GM18499 (cell line): ENCODE results near the gene SSBP3.
"Not testable (repeated sequence)": the region's sequence is repeated elsewhere in the genome, so short reads cannot be mapped to it uniquely, and the experiment has no call there.

Experiments used
- ATAC-seq: cut with Tn5 transposase; IDR thresholded peaks from one replicate; pipeline ENCODE4 v1.9.1; 2021; ENCODE audit warnings: moderate number of reproducible peaks; ENCODE audit not compliant: insufficient read depth, unreplicated experiment

The SSBP3 gene

GRCh38 chr1:54356680-54357147 lies 49.5 kb downstream of the SSBP3 start:
- no peak for ATAC-seq

- ATAC-seq: no peak
Observed at GRCh38 chr1:54355931-54356679, 50.1 kb downstream of the SSBP3 start.

GRCh38 chr1:54354899-54355298 lies 51.3 kb downstream of the SSBP3 start:
- no peak for ATAC-seq

DNA sequence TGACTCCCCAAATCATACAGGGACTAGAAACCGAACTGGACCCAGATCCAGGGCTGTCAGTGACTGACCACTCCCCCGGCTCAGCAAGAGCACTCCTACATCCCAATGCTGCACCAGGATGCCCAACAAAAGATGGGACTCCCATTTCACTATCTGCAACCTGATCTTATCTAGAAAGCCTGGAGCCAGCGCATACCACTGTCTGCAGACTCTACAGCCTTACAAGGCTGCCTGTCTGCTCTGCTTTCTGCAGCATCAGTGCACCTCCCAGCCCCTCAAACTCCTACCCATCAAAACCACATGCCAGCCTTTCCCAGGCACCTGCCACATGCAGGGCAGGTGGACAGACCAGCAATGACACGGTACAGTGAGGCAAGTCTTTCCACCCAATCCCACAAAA lies 52.2 kb downstream of the SSBP3 start:
- ATAC-seq: no peak

GRCh38 chr1:54352755-54353154 lies 53.4 kb downstream of the SSBP3 start:
- ATAC-seq: no peak

- no peak for ATAC-seq
Observed at GRCh38 chr1:54350360-54350759, 55.8 kb downstream of the SSBP3 start.

GRCh38 chr1:54348700-54349021 lies 57.5 kb downstream of the SSBP3 start:
- no peak for ATAC-seq

- ATAC-seq: no peak
Observed at GRCh38 chr1:54347955-54348699, 58.1 kb downstream of the SSBP3 start.

- ATAC-seq: no peak
Observed at GRCh38 chr1:54347261-54347954, 58.8 kb downstream of the SSBP3 start.

DNA sequence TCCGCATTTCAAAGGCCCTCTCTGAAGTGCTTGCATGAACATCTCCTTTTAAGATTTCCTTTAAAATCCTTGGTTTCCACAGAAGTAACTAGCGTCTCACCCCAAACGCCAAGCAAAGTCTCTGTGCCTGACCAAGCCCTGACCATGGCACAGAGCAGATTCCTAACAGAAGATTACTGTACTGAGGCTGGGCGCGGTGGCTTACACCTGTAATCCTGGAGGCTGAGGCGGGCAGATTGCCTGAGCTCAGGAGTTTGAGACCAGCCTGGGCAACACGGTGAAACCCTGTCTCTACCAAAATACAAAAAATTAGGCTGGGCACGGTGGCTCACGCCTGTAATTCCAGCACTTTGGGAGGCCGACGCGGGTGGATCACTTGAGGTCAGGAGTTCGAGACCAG lies 60.6 kb downstream of the SSBP3 start:
- ATAC-seq: not testable (repeated sequence)

DNA sequence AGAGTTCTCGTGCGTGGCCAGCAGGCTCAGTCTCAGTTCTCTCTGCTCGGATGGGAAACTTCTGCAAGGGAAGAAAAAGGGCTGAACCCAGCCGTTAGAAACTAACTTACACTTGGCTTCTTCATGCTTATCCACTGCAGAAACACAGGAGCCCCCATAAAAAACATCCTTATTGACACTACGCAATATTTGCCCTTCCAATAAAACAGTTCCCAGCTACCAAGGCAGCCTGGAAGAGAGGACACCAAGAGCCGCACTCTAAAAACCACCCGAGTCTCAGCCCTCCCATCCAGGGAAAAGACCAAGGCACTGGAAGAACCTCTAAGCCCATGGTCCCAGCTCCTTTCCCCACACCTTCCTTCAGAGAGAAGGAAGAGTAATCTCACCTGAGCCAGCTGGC lies 61.1 kb downstream of the SSBP3 start:
- no peak for ATAC-seq

DNA sequence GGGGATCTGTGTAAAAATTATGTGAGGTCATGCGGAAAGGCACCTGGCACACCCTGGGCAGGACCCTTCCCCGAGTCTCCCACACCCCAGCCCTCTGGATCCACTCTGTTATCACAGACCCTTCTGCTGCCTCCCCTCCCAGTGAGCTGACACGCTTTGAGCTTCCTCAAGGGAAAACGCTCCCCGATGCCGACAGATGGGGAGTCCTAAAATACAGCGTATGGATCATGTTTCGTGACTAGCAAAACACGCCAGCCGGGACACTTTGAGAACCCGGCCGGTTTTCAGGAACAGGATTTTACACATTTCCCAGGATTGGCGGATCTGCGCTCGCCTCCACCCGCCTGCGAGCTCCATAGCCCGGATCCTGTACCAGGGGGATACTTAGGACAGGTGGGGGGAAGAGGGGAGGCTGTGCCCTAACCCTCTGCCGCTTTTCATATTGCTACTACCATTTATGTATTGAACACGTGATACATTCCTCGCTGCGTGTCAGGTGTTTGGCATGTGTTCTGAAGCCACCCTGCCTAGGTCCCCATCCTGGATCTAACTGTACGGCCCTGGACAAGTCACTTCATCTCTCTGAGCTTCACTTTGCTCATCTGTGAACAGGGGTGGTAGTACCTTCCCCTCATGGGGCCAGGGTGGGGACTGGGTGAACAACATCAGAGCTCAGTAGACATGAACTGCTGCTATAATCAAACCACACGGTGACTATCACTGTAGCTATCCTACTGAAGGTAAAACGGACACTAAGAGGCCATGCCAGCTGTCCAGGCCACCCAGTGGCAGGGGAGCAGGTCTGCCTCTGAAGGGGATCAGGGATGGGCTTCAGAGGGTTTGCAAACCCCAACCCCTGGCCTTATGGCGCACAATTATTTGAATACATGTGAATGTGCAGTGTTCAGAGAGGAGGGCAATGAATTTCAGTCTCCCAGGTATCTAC lies 63.2 kb downstream of the SSBP3 start:
- ATAC-seq: no peak

GRCh38 chr1:54342288-54342687 lies 63.9 kb downstream of the SSBP3 start:
- ATAC-seq: no peak

DNA sequence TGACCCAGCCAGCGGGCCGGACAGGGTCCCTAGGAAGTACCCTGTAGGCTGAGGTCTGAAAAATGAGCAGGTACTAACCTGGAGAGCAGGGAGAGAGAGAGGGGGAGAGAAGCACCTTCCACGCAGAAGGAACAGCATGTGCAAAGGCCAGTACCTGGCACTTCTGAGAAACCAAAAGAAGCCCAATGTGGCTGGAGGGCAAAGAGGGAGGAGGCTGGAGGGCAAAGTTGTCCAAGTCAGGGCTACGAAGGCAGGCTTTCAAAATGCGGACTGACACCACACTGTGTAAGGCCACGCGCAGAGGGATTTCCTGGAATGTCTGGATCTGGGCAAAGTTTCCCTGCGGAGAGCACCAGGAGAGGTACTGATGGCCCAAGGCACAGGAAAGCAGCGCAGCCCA lies 64.4 kb downstream of the SSBP3 start:
- no peak for ATAC-seq

GRCh38 chr1:54340878-54341277 lies 65.3 kb downstream of the SSBP3 start:
- no peak for ATAC-seq

- no peak for ATAC-seq
Observed at GRCh38 chr1:54340434-54340833, 65.8 kb downstream of the SSBP3 start.

GRCh38 chr1:54339126-54339525 lies 67.1 kb downstream of the SSBP3 start:
- ATAC-seq: no peak

GRCh38 chr1:54338464-54338863 lies 67.7 kb downstream of the SSBP3 start:
- ATAC-seq: no peak

DNA sequence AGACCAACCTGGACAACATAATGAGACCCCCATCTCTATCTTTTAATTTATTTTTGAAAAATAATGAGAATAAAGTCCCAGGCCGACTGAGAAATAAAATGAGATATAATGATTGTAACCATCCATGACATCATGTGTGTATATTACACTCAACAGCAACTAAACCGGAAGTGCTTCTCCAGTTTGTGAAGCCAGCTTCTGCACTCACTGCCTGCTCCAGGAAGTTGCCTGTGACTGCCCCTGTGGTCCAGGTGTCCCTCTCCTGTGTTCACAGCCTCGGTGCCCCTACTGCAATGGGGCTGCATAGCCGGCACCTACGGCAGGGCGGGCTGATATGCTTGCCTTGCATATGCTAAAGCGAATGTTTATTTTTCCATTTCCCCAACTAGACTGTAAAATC lies 68.3 kb downstream of the SSBP3 start:
- no peak for ATAC-seq

- no peak for ATAC-seq
Observed at GRCh38 chr1:54337034-54337433, 69.2 kb downstream of the SSBP3 start.
